CD8-positive, alpha-beta memory T cell (primary cell): ENCODE data around the gene FHIP1A. TPM values are rescaled to one million over a fixed set of nuclear protein-coding genes. Genes with fewer than 3 reads are reported as not detected.
A peak's percentile ranks its signal among the peaks of the same experiment; 100 is the strongest.
"Not testable (repeated sequence)": the region's sequence is repeated elsewhere in the genome, so short reads cannot be mapped to it uniquely, and the experiment has no call there.

Source experiments
- CTCF ChIA-PET: fragments of 350-600 bp; sonication (Branson Sonifier 250); formaldehyde crosslinking; loops from one replicate; lab custom pipeline; 2021; ENCODE audit warnings: antibody characterized with exemption; lab: Charles Lee
- POLR2A ChIA-PET: fragments of 350-600 bp; sonication (Branson Sonifier 250); formaldehyde crosslinking; loops from one replicate; lab custom pipeline; 2021; ENCODE audit warnings: antibody characterized with exemption; lab: Charles Lee
- DNase-seq, 5 donors: peaks; one replicate each; pipeline versions ENCODE4 v3.0.0 to v3.0.0-alpha.2; 2020 to 2022; ENCODE audit warnings: mixed read lengths in 1 of 5
- H3K27ac ChIP-seq: one replicate; pipeline ENCODE4 v1.7.0; 2013; ENCODE audit warnings: low read depth, mild to moderate bottlenecking, low read length, moderate library complexity
- H3K27me3 ChIP-seq: 2 replicates; pipeline ENCODE4 v1.7.0; 2013; ENCODE audit warnings: low read length, mild to moderate bottlenecking; ENCODE audit not compliant: insufficient read depth, poor library complexity, severe bottlenecking
- H3K36me3 ChIP-seq: 2 replicates; pipeline ENCODE4 v1.7.0; 2013; ENCODE audit warnings: mild to moderate bottlenecking, low read length, moderate library complexity; ENCODE audit not compliant: insufficient read depth
- H3K4me1 ChIP-seq: 2 replicates; pipeline ENCODE4 v1.7.0; 2013; ENCODE audit warnings: mild to moderate bottlenecking, low read length, moderate library complexity; ENCODE audit not compliant: insufficient read depth
- H3K4me3 ChIP-seq: 2 replicates; pipeline ENCODE4 v1.7.0; 2013; ENCODE audit warnings: mild to moderate bottlenecking, low read length
- H3K9me3 ChIP-seq: 2 replicates; pipeline ENCODE4 v1.7.0; 2013; ENCODE audit warnings: mild to moderate bottlenecking, low read length
- H3K27ac Mint-ChIP-seq, 8 donors: one replicate each; pipeline ENCODE4 v1.8.0; 2020 to 2021; ENCODE audit warnings: mixed read lengths in 8 of 8, mild to moderate bottlenecking in 6 of 8, inconsistent platforms in 3 of 8, moderate library complexity in 3 of 8
- H3K27me3 Mint-ChIP-seq, 2 donors: one replicate each; pipeline ENCODE4 v1.8.0; 2020 to 2021; ENCODE audit warnings: mixed read lengths in 2 of 2, mild to moderate bottlenecking in 1 of 2, moderate library complexity in 1 of 2
- H3K36me3 Mint-ChIP-seq, 3 donors: one replicate each; pipeline ENCODE4 v1.8.0; 2020 to 2021; ENCODE audit warnings: mixed read lengths in 3 of 3, inconsistent platforms in 1 of 3, mild to moderate bottlenecking in 1 of 3
- H3K4me1 Mint-ChIP-seq, 3 donors: one replicate each; pipeline ENCODE4 v1.8.0; 2020 to 2021; ENCODE audit warnings: mixed read lengths in 3 of 3, inconsistent platforms in 1 of 3, mild to moderate bottlenecking in 1 of 3
- H3K4me3 Mint-ChIP-seq, 7 donors: one replicate each; pipeline ENCODE4 v1.8.0; 2020 to 2021; ENCODE audit warnings: mixed read lengths in 7 of 7, mild to moderate bottlenecking in 6 of 7, moderate library complexity in 4 of 7, inconsistent platforms in 2 of 7
- H3K9me3 Mint-ChIP-seq, 5 donors: one replicate each; pipeline ENCODE4 v1.8.0; 2020 to 2022; ENCODE audit warnings: mixed read lengths in 5 of 5, mild to moderate bottlenecking in 3 of 5, moderate library complexity in 2 of 5, inconsistent platforms in 1 of 5
- polyA plus RNA-seq: library from polyadenylated mRNA; unstranded; fragments of 300-500 nt; fragmentation: Illumina TruSeq; gene quantifications from one replicate; pipeline ENCODE4 v1.2.3, GENCODE V29; 2021
- total RNA-seq, 2 experiments: library from RNA; stranded (reverse); gene quantifications; one replicate each; pipeline ENCODE4 v1.2.3, GENCODE V29; 2021

FHIP1A gene
- total RNA-seq, result under 1 TPM; 0.09 to 0.15 TPM
- not detected for polyA plus RNA-seq

DNA sequence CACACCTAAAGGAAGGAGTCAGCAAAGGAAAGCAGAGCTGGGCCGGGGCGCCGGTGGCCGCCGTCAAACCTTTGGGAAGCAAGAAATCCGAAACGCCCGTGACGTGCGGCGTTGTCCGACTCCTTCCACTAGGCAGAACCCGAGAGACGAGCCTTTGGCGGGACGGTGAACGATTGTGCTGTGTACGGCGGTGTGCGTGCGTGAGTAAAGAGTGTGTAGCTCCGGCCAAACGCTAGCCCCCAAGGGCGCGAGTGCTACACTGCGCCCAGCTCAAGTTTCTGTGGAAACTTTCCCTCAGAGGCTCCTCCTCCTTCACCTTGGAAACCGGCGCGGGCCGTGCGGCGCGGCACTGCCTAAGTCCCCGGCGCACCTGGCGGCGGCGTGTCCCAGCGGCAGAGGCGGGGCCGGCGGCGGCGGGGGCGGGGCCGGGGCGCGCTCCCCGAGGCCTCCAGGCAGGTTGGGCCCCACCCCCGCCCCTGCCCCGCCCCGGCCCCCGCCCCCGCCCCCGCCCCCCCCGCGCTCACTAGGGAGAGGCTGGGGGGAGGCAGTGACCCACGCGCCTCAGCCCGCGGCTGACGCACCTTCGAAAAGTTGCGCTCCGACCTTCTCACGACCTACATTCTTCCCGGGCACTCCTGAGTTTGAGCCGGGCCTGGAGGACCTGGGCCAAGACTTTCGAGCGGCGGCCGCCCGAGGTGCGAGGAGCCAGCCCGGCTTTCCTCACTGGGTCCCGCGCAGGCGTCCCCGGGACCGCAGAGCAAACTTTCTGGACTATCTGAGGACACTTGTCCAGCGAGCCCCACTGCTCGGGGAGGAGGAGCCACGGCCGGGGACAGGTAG, at the start of gene FHIP1A:
FHIP1A (plus strand) TSS at position 547 of the 840 bp plus-strand sequence. CDS start 157,084 bp downstream, outside the sequence.
- H3K27ac Mint-ChIP-seq, result peak within 1 kb of the TSS in 7 of 8 donors; percentile 21 to 93 (median 86)
- H3K36me3 ChIP-seq, result no peaks in the 10 kb centered on the region
- CTCF ChIA-PET, result no interaction called here
- H3K27me3 Mint-ChIP-seq, result peaks cover 11 to 51% of the 10 kb centered on the region in 2 donors
- peak; percentile 65 to 87 (median 79) for DNase-seq
- H3K27me3 ChIP-seq, result peaks cover 4% of the 10 kb centered on the region
- H3K4me1 Mint-ChIP-seq, result peaks cover 19 to 28% (median 24%) of the 10 kb centered on the region in 3 donors
- H3K4me3 Mint-ChIP-seq, result peak within 1 kb of the TSS; percentile 88 to 94 (median 91)
- peak within 1 kb of the TSS; percentile 68 for H3K4me3 ChIP-seq
- H3K36me3 Mint-ChIP-seq, result peaks cover 0 to 3% (median 0%) of the 10 kb centered on the region in 3 donors
- H3K27ac ChIP-seq, result no peak within 1 kb of the TSS
- no peaks in the 10 kb centered on the region for H3K9me3 Mint-ChIP-seq
- H3K4me1 ChIP-seq, result peaks cover 15% of the 10 kb centered on the region
- POLR2A ChIA-PET, result no interaction called here
- H3K9me3 ChIP-seq, result no peaks in the 10 kb centered on the region

DNA sequence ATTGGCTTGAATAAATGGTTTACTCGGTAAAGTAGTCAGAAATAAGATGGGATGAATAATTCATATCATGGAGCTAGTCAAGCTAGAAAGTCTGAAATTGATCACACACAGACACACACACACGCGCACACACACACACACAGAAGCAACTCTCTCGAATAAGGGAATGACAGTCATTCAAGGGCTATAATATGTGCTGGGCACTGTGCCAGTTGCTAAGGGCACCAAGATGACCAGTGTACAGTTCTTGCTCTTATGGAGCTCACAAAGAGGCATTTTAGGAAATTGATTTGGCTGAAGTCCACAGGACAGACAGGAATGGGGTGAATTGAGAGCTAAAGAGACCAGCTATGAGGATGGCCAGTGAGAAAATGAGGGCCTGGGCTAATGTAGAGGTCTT, 49.4 kb upstream of the FHIP1A start:
- Histone ChIP-seq H3K27ac (no peak overlapping the region), H3K4me1 (no peaks in the 10 kb centered on the region), H3K27me3 (no peaks in the 10 kb centered on the region), H3K4me3 (no peak overlapping the region), H3K36me3 (no peaks in the 10 kb centered on the region), H3K9me3 (no peaks in the 10 kb centered on the region)
- H3K27ac Mint-ChIP-seq, result no peak overlapping the region
- peaks cover 0 to 5% (median 4%) of the 10 kb centered on the region in 3 donors for H3K4me1 Mint-ChIP-seq
- no peak for DNase-seq
- ChIA-PET CTCF (no interaction called here), POLR2A (no interaction called here)
- H3K27me3 Mint-ChIP-seq, result peaks cover 12 to 41% of the 10 kb centered on the region in 2 donors
- no peak overlapping the region for H3K4me3 Mint-ChIP-seq
- no peaks in the 10 kb centered on the region for H3K36me3 Mint-ChIP-seq
- peaks cover 0 to 2% (median 0%) of the 10 kb centered on the region in 5 donors for H3K9me3 Mint-ChIP-seq

DNA sequence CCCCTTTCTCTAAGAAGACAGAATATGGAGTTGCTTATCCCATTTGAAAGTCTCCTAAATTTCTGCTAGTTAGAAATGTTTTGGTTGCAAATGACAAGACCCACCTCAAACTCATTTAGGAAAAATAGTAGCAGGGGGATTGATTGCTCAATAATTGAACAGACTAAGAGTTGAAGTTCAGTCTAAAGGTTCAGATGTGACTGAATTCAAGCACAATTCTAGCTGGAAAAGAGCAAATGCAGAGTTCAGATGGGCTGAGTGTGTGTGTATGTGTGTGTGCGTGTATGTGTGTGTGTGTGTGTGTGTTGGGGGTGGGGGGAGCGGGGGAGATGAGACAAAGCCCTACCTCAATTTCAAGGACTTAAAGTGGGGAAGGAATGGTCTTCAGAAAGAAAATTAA, 47.9 kb upstream of the FHIP1A start:
- Mint-ChIP-seq H3K36me3 (no peaks in the 10 kb centered on the region), H3K4me3 (no peak overlapping the region), H3K27ac (no peak overlapping the region), H3K27me3 (peaks cover 10 to 33% of the 10 kb centered on the region in 2 donors), H3K4me1 (peaks cover 0 to 5% (median 4%) of the 10 kb centered on the region in 3 donors), H3K9me3 (no peaks in the 10 kb centered on the region)
- H3K4me1 ChIP-seq, result no peaks in the 10 kb centered on the region
- no peak for DNase-seq
- no peaks in the 10 kb centered on the region for H3K27me3 ChIP-seq
- CTCF ChIA-PET, result no interaction called here
- H3K27ac ChIP-seq, result no peak overlapping the region
- H3K36me3 ChIP-seq, result no peaks in the 10 kb centered on the region
- POLR2A ChIA-PET, result no interaction called here
- no peak overlapping the region for H3K4me3 ChIP-seq
- H3K9me3 ChIP-seq, result no peaks in the 10 kb centered on the region

DNA sequence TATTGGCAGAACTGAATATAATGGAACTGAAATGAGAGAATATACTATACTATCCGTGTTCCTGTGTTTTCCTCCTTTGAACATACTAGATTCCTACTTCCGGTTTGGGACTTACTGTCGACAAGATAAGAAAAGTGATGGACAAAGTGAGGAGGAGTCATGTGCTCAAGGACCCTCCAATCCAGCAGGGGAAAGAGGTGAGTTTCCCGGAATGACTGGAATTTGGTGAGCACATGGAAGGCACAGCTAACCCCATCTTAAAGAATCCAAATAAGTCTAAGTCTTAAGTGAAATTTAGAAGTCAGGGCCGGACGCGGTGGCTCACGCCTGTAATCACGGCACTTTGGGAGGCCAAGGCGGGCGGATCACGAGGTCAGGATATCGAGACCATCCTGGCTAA, 47.0 kb upstream of the FHIP1A start:
- no peak for DNase-seq
- Mint-ChIP-seq H3K4me1 (peaks cover 0 to 5% (median 4%) of the 10 kb centered on the region in 3 donors), H3K27ac (no peak overlapping the region), H3K4me3 (no peak overlapping the region), H3K27me3 (peaks cover 7 to 34% of the 10 kb centered on the region in 2 donors), H3K9me3 (no peaks in the 10 kb centered on the region), H3K36me3 (no peaks in the 10 kb centered on the region)
- POLR2A ChIA-PET, result no interaction called here
- no peaks in the 10 kb centered on the region for H3K27me3 ChIP-seq
- H3K9me3 ChIP-seq, result no peaks in the 10 kb centered on the region
- no peaks in the 10 kb centered on the region for H3K4me1 ChIP-seq
- H3K27ac ChIP-seq, result no peak overlapping the region
- H3K4me3 ChIP-seq, result no peak overlapping the region
- no peaks in the 10 kb centered on the region for H3K36me3 ChIP-seq
- CTCF ChIA-PET, result interaction anchor here (0.8 kb wide), 1 partner anchor 18 kb away, joined by 3 read pairs; no protein-coding TSS in a partner anchor

DNA sequence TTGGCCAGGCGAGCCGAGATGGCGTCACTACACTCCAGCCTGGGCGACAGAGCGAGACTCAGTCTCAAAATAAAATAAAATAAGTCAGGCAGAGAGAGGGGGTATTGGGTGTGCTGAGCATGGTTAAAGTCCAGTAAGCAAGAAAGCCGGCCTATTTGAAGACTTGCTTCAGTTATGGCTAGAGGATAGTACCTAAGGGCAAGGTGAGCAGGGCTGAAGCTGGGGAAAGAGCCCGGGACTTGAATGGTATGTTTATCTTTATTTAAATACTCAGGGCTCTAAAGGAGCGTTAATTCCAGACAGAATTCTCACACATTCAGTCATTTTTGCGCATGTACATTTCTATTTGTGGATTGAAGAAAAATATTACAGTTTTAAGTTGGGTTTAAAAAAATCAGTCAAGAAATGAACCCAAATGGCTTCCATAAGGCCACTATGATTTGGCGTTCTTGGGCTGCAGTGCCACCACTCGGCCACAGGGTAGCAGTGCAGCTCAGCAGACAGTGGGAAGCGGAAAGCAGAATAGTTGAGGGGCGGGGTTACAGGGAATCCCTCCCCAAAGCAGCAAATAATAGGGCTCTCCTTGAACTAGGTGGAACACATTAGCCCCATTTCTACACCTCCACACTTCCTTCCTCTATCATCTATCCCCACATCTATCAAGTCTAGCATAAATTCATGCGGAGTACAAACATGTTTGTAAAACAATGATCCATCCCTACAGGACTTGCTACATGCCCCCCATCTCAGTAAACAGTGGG, 46.4 kb upstream of the FHIP1A start:
- ChIA-PET CTCF (interaction anchor here (0.6 to 1.2 kb wide), 4 partner anchors 13 to 1395 kb away, joined by 3 read pairs; no protein-coding TSS in a partner anchor), POLR2A (no interaction called here)
- H3K4me3 Mint-ChIP-seq, result no peak overlapping the region
- H3K27me3 ChIP-seq, result no peaks in the 10 kb centered on the region
- no peaks in the 10 kb centered on the region for H3K9me3 ChIP-seq
- H3K4me1 ChIP-seq, result no peaks in the 10 kb centered on the region
- H3K9me3 Mint-ChIP-seq, result no peaks in the 10 kb centered on the region
- peaks cover 0 to 5% (median 4%) of the 10 kb centered on the region in 3 donors for H3K4me1 Mint-ChIP-seq
- H3K27ac ChIP-seq, result no peak overlapping the region
- no peak overlapping the region for H3K27ac Mint-ChIP-seq
- DNase-seq, result peak; percentile 45 to 78 (median 61)
- no peaks in the 10 kb centered on the region for H3K36me3 Mint-ChIP-seq
- peaks cover 7 to 34% of the 10 kb centered on the region in 2 donors for H3K27me3 Mint-ChIP-seq
- H3K36me3 ChIP-seq, result no peaks in the 10 kb centered on the region
- H3K4me3 ChIP-seq, result no peak overlapping the region

DNA sequence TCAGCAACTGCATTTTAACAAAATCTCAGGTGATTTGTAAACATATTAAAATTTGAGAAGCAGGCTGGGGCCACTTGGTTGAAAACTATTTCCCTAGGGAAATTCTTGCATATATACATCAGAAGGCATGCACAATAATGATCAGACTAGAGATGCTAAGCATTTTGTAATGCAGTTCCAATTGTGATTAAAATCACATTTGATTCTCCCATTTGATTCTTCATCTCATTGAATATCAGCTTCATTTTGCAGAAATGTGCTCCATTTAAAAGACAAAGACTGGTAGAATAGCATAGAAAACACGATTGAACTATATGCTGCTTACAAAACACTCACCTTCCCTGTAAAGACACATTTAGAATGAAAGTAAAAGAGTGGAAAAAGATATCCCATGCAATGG, 32.4 kb upstream of the FHIP1A start:
- Histone ChIP-seq H3K9me3 (no peaks in the 10 kb centered on the region), H3K36me3 (no peaks in the 10 kb centered on the region), H3K4me1 (no peaks in the 10 kb centered on the region), H3K4me3 (no peak overlapping the region), H3K27ac (no peak overlapping the region), H3K27me3 (no peaks in the 10 kb centered on the region)
- Mint-ChIP-seq H3K4me1 (no peaks in the 10 kb centered on the region), H3K27me3 (peaks cover 1 to 44% of the 10 kb centered on the region in 2 donors), H3K27ac (no peak overlapping the region), H3K9me3 (peaks cover 0 to 10% (median 3%) of the 10 kb centered on the region in 5 donors), H3K36me3 (no peaks in the 10 kb centered on the region), H3K4me3 (no peak overlapping the region)
- ChIA-PET CTCF (no interaction called here), POLR2A (no interaction called here)
- no peak for DNase-seq

- no peak overlapping the region for H3K4me3 ChIP-seq
- POLR2A ChIA-PET, result interaction anchor here (0.6 kb wide), 1 partner anchor 66 kb away, joined by 3 read pairs; no protein-coding TSS in a partner anchor
- no peaks in the 10 kb centered on the region for H3K9me3 Mint-ChIP-seq
- no peaks in the 10 kb centered on the region for H3K9me3 ChIP-seq
- CTCF ChIA-PET, result no interaction called here
- DNase-seq, result no peak
- no peaks in the 10 kb centered on the region for H3K4me1 ChIP-seq
- H3K27me3 Mint-ChIP-seq, result peaks cover 10 to 31% of the 10 kb centered on the region in 2 donors
- H3K36me3 ChIP-seq, result no peaks in the 10 kb centered on the region
- H3K27me3 ChIP-seq, result no peaks in the 10 kb centered on the region
- H3K36me3 Mint-ChIP-seq, result no peaks in the 10 kb centered on the region
- H3K27ac Mint-ChIP-seq, result no peak overlapping the region
- no peaks in the 10 kb centered on the region for H3K4me1 Mint-ChIP-seq
- no peak overlapping the region for H3K27ac ChIP-seq
- H3K4me3 Mint-ChIP-seq, result no peak overlapping the region
Observed at GRCh38 chr4:151389311-151389710, 19.7 kb upstream of the FHIP1A start.

- DNase-seq, H3K36me3 Mint-ChIP-seq, H3K36me3 ChIP-seq, CTCF ChIA-PET, H3K27ac Mint-ChIP-seq, H3K4me1 Mint-ChIP-seq, POLR2A ChIA-PET, H3K4me1 ChIP-seq, H3K9me3 Mint-ChIP-seq, H3K4me3 ChIP-seq, H3K9me3 ChIP-seq, H3K27ac ChIP-seq, H3K27me3 ChIP-seq, H3K4me3 Mint-ChIP-seq: not testable (repeated sequence)
- H3K27me3 Mint-ChIP-seq, result peaks cover 10 to 28% of the 10 kb centered on the region in 2 donors
Observed at GRCh38 chr4:151389799-151390198, 19.2 kb upstream of the FHIP1A start.
